WI38 (cell line): Measurements from ENCODE around the gene NAA50.

Source experiments
- H3K4me3 ChIP-seq: 2 replicates; pipeline ENCODE4 v1.5.1; 2011; ENCODE audit warnings: low read depth, mild to moderate bottlenecking, control low read depth, low read length
- TF ChIP-seq, protein P1 (sequence below): IDR thresholded peaks from 2 replicates; pipeline ENCODE4 v1.5.1; 2012; ENCODE audit warnings: low read depth, mild to moderate bottlenecking, control low read depth, low read length

The NAA50 gene

DNA sequence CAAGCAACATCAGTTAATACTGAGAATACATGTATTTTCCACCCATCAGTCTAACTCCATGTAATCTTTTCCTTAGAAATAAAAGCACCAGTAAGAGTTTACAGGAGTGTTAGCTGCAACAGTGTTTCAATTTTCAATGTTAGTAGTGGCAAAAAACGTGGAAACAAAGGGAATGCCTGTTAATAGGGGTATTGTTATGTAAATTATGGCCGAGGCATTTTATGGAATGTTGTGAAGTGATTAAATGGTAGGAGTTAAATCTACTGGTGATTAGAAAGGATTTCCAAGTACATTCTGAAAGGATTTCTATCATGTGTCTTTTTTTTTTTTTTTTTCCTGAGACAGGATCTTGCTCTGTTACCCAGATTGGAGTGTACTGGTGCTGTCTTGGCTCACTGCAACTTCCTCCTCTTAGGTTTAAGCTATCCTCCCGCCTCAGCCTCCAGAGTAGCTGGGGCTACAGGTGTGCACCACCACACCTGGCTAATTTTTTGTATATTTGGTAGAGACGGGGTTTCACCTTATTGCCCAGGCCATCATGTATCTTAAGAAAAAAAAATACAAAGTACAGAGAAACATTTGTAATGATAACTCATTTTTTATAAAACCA is 7.4 kb upstream of the NAA50 start:
- TF ChIP-seq, protein P1, sequence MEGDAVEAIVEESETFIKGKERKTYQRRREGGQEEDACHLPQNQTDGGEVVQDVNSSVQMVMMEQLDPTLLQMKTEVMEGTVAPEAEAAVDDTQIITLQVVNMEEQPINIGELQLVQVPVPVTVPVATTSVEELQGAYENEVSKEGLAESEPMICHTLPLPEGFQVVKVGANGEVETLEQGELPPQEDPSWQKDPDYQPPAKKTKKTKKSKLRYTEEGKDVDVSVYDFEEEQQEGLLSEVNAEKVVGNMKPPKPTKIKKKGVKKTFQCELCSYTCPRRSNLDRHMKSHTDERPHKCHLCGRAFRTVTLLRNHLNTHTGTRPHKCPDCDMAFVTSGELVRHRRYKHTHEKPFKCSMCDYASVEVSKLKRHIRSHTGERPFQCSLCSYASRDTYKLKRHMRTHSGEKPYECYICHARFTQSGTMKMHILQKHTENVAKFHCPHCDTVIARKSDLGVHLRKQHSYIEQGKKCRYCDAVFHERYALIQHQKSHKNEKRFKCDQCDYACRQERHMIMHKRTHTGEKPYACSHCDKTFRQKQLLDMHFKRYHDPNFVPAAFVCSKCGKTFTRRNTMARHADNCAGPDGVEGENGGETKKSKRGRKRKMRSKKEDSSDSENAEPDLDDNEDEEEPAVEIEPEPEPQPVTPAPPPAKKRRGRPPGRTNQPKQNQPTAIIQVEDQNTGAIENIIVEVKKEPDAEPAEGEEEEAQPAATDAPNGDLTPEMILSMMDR, result no peak
- H3K4me3 ChIP-seq, result no peak overlapping the region

DNA sequence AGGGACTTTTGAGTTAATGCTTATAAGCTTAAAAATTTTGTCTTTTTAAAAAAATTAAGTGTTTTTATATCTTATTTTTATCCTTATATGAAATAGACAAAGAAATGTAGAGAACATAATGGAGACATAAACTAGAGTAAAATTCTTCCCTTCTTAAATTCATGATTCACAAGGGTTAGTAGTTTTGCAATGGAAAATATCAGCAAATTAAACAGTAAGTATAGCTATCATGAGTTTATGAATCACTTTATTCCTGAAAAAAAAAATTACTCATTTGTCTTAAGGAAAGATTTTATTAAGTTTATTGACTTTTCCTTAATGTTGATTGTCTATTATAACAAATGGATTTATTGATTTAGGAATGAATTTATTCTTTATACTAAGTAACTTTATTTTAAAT is 5.1 kb upstream of the NAA50 start:
- H3K4me3 ChIP-seq, result no peak overlapping the region
- TF ChIP-seq, protein P1, result no peak

DNA sequence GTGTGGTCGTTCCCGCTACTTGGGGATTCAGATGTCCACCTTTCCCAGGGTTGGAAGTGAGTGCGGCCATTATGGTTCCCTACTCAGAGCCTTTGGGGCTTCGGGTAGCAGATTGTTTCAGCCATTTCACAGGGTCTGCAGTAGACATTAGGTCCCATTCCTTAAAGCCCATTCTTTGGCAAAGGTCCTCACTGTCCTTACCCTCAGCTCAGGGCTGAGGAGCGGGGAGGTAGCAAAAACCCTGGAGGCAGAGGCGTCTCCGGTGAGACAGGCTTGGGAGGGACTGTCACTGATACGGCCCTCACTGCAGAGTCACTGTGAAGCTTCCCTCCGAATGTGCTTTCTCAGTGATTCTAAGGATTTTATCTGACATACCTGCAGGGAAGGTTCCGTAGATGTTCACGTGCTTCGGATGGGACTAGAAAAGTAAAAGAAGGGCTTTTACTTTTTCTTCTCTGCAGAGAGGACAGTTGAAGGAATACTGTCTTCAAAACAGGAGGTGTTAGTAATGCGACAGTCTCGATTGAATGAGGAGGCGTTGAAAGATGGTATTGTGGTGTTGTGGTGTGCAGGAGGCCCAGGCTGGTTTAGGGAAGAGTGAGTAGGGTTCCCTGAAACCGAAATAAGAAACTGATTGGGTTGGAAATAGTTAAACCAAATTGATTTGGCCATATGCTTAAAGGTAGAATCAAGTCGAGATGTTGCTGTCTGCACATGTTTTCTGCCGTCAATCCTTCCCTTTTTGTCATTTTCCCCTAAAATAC is 1.4 kb upstream of the NAA50 start:
- H3K4me3 ChIP-seq, result peak overlapping the region; percentile 71
- TF ChIP-seq, protein P1, result no peak

DNA sequence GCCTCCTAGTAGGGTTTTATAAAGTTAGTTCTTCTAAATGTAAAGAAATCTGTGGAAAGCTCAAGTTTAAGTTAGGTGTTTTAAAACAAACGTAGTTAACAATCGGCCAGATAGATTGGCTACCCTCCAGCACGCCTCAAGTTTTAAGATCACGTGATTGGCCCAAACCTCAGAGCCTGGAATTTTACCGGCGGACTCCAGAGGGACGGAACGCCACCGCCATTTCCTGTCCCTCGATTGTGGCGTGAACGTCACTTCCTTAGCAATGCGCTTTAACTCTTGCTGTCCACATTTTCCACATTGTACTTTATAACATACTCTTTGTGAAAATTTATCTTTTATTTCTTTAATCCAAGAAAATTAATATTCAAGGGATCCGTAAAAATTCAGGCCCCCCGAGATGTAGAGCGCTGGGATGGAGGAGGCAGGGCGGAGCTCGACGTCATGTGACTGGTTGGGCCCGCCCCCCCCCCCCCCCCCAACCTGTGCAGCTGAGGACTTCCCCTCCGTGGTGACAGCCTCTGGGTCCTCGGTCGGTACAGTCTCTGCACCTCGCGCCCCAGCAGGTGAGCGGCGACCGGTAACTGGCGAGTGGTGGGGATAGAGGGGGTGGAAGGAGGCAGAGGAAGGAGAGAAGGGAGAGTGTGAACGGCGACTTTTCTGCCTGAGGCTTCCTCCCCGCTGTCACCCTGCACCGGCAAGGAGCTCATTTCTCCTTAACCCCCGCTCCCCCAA is 666 bp upstream of the NAA50 start, which contains the start of gene ATP6V1A:
Gene ATP6V1A (plus strand): TSS at position 488 of the 735 bp plus-strand sequence. CDS start 31,719 bp downstream, outside the sequence.
- TF ChIP-seq, protein P1, result no peak
- H3K4me3 ChIP-seq, result peak within 1 kb of the TSS; percentile 71

DNA sequence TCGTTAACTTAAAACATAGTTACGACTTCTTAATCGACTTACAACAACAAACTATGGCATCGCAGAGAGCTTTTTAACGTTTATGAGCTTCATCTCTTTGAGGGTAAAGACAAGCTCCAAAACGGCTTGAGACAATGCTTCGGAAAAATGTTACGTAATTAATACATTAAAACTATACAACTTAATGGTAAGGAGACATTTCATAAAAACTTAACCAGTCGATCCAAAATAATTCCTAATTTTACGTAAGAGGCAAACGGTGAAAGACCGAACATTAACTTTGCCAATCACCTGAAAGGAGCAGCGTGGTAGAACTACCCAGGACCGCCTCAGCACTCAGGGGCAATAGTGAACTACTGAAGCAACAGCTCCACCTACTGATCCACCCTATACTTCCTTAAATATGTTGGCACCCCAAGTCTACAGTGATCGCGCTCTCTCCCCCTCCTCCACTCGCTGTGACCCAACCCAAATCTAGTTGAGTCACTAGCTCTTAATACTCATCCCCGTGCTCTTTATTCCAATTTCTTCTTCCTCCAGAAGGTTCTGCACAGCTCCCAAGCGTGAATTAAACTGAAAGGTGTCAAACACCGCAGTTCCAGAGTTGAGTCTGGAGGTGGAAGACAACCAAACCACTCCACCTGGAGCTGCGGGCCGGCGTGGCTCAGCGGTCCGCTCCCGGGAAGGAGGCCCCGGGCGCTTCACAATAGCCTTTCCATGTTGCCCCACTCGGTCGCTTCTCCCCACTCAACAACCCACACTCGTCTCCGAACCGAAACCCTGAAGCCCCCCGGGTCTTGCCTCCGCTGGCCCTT is 901 bp downstream of the NAA50 start:
- TF ChIP-seq, protein P1, result peak; percentile 52

DNA sequence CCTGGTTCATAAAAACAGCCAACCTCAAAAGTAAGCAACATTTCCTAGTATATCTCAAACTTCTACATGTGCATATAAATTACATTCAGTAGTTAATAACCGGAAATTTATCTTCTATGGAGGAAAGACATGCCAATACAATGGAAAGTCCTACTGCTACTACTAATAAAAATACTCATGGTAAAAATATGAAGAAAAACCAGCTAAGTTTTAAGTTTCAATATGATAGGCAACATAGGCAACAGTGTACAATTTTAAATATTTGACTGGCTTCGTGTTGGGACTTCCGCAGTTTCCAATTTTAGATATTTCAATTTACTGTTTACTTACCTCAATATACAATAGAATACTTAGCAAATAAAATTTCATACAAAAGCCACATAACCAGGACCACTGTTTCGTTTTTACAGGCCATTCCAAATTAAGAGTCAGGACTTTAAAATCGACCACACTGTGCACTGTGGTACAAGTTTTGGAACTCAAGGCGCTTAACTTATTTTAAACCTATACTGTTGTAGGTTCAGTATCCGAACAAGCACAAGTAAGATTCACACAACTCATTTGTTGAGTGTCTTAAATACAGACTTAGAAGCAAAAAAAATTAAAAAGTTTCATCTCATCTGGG is 2.9 kb downstream of the NAA50 start:
- H3K4me3 ChIP-seq, result peak overlapping the region; percentile 11
- TF ChIP-seq, protein P1, result no peak

More for the DNA sequence above, 901 bp downstream of the NAA50 start:
- H3K4me3 ChIP-seq, result peak overlapping the region; percentile 71
